GM18507 (cell line): ENCODE data around the gene FAM53A.

Experiments used
- DNase-seq: peaks from one replicate; pipeline ENCODE4 v3.0.0; 2011; ENCODE audit warnings: low read depth; ENCODE audit not compliant: insufficient read length; ENCODE audit errors: extremely low spot score
- FAIRE-seq: peaks from 2 replicates; lab custom pipeline; 2011; peaks lifted over from hg19 to GRCh38; lab: Jason Lieb, UNC

The FAM53A gene

DNA sequence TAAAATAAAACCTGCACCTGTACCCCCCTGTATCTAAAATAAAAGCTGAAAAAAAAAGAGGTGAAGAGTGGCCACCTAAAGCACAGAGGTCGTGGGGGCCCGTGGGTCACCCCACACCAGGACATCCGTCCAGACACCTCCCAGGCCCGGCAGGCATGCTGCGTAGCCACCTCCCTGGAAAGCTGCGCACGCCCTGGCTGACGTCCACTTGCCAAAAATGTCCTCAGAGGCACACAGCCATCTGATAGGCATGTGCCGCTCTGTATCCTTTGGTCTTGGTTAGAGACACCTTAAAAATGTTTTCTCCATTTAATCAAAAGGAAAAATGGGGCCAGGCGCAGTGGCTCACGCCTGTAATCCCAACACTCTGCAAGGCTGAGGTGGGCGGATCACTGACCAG is 17.7 kb downstream of the FAM53A start:
- FAIRE-seq, result no peak
- no peak for DNase-seq

DNA sequence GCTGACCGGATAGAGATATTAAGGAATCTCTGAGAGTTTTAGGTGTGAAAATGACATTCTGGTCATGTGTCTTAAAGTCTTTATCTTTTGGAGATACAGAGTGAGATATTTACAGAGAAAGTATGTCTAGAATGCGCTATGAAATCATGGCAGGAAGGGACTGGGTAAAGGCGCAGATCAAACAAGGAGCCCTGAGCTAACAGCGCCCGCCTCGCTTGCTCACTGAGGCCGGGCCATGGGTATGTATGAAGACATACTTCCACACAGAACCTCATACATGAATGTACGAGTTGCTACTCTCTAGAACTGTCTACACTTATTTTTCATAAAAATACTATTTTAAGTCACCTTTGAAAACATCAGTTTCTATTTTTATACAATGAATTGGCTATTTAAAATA is 20.0 kb downstream of the FAM53A start:
- no peak for FAIRE-seq
- DNase-seq, result no peak

- no peak for DNase-seq
- FAIRE-seq, result no peak
Measured at GRCh38 chr4:1663549-1663948, 20.6 kb downstream of the FAM53A start.

GRCh38 chr4:1661695-1662094 is 22.4 kb downstream of the FAM53A start:
- no peak for FAIRE-seq
- DNase-seq, result no peak

- no peak for FAIRE-seq
- DNase-seq, result no peak
Measured at GRCh38 chr4:1660948-1661677, 23.0 kb downstream of the FAM53A start.

DNA sequence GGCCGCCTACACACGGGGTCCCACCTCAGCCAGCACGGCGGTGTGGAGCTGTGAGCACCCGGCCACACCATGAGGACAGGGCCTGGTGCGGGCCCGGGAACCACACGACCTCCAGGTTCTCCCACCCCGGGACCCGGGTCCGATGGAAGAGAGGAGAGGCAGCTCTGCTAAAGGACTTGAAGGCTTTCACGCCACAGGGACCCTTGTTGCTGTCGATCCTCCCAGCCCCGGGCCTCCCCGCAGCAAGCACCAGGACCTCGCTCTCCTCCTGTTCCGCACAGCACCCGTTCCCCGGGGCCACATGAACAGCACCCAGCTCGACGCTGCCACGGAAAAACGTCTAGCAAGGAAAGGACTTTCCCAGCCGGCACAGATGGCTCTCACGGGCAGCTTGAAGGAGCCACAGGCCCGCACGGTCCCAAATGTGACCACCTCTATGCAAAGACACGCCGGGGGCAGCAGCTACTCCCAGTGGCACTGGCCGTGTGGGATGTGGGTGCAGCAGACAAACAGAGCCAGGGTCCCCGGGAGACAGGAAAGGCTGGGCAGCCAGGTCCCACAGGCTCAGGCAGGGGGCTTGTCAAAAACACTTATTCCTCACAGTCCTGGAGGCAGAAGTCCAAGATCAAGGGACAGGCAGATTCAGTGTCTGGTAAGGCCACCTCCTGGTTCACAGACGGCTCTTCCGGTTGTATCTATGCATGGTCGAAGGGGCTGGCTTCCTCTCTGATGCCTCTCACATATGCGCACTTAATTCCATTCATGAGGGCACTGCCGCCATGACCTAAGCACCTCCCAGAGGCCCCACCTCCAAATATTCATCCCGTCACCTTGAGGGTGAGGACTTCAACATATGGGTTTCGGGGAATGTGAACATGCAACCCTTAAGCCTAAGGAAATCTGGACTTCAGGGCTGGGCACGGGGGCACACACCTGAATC is 24.7 kb downstream of the FAM53A start:
- DNase-seq (no peak), FAIRE-seq (no peak)

- FAIRE-seq, result no peak
- DNase-seq, result no peak
Measured at GRCh38 chr4:1658581-1658980, 25.5 kb downstream of the FAM53A start.

- DNase-seq (no peak), FAIRE-seq (no peak)
Measured at GRCh38 chr4:1658146-1658545, 26.0 kb downstream of the FAM53A start.

DNA sequence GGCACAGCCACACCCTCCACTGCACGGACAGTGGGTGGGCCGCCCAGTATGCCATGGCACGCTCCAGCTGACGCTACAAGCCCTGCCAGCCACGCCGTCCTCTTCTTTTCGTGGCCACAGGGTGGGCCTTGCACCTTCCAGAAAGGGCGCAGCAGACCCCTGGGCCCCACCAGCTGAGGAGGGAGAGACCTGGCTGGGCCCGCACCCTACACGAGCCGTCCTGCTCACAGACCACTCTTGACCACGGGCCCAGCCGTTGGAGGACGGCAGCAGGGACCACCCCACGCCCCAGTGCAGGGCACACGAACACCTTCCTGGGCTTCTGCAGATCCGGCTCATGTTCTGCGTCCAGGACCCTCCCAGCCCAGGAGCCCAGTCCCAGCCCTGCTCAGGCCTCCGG is 27.1 kb downstream of the FAM53A start:
- FAIRE-seq, result no peak

GRCh38 chr4:1656132-1656531 is 28.0 kb downstream of the FAM53A start:
- no peak for FAIRE-seq
- no peak for DNase-seq

More for the DNA sequence above, 27.1 kb downstream of the FAM53A start:
- DNase-seq, result no peak

- FAIRE-seq, result no peak
- DNase-seq, result no peak
Measured at GRCh38 chr4:1655676-1656075, 28.4 kb downstream of the FAM53A start.

DNA sequence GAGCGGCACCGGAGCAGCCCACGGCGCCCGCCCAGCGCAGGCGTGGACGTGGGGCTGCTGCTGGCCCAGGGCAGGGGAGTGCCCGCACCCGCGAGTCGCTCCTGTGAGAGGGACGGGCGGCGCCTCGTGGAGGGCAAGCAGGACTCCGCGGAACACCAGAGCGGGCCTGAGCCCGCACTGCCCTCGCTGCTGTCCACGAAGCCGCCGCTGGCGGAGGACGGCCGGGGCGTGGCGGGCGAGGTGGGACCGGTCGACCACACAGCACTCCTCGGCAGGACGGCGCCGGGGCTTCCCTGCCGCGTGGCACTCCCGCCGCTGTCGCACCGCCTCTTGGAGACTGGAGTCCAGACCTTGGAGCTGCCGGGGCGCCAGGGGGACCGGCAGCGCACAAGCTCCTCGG is 29.0 kb downstream of the FAM53A start:
- DNase-seq (no peak), FAIRE-seq (no peak)

GRCh38 chr4:1654216-1654955 is 29.7 kb downstream of the FAM53A start:
- no peak for DNase-seq
- no peak for FAIRE-seq

DNA sequence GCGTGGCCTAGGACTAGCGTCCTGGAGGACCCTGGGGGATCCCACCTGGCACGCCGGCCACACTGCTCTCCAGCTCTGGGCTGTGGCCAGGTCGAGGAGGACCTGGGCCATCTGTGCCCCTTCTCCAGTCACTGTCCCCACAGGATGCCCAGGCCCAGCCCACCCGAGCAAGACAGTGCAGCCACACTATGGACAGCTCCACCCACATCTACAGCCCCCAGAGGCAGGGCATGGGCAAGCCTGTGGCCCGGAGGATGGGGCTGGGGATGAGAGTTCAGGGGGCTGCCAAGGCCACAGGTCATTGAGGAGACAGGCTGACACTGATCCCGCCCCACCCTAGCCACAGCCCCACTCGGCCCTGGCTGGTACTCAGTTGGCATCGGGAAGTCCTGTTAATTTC is 30.3 kb downstream of the FAM53A start:
- DNase-seq (no peak), FAIRE-seq (no peak)

GRCh38 chr4:1652088-1652487 is 32.0 kb downstream of the FAM53A start:
- FAIRE-seq, result no peak
- no peak for DNase-seq

DNA sequence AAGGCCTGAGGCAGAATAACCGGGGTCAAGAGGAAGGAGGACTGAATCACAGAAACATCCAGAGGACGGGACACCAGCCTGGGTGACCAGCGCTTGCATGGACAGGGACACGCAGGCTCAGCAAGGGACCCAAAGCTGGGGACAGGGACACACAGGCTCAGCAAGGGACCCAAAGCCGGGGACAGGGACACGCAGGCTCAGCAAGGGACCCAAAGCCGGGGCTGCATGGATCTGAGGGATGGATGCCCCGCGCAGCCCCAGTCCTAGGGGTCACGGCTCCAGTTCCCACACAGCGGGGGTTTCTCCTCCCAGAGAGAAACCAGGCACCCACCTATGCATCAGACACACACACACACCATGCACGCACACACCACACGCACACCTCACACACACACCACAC is 32.5 kb downstream of the FAM53A start:
- no peak for DNase-seq

DNA sequence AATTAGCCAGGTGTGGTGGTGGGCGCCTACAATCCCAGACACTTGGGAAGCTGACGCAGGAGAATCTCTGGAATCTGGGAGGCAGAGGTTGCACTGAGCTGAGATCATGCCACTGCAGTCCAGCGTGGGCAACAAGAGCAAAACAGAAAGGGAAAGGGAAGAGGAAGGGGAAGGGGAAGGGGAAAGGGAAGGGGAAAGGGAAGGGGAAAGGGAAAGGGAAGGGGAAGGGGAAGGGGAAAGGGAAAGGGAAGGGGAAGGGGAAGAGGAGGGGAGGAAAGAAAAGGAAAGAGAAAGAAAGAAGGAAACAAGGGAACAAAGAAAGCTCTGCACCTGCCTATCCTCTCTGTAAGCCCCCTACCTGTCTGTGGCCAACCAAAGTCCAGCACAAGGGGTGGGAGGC is 35.2 kb downstream of the FAM53A start:
- DNase-seq (no peak), FAIRE-seq (no peak)

More for the DNA sequence above, 32.5 kb downstream of the FAM53A start:
- no peak for FAIRE-seq

- FAIRE-seq (no peak), DNase-seq (no peak)
Measured at GRCh38 chr4:1647432-1647831, 36.7 kb downstream of the FAM53A start.

DNA sequence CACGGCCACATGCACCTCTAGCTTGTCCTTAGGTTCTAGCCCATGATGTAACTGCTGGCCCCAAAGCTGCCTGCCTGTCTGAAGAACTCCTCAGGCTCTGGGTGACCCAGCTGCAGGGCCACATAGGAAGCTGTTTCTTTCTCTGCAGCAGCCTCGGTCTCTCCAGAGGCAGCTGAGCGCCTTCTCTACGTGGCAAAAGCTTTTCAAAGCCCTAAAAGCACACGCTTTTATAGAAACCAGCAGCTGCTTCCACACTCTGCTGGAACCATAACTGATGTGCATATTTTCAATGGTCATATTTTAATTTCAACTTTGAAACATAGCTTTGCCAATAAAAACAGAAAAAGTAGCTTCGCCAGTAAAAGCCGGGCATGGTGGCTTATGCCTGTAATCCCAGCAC is 37.4 kb downstream of the FAM53A start:
- no peak for DNase-seq
- no peak for FAIRE-seq
